ENCODE results near the gene NFIA.

Gene NFIA

DNA sequence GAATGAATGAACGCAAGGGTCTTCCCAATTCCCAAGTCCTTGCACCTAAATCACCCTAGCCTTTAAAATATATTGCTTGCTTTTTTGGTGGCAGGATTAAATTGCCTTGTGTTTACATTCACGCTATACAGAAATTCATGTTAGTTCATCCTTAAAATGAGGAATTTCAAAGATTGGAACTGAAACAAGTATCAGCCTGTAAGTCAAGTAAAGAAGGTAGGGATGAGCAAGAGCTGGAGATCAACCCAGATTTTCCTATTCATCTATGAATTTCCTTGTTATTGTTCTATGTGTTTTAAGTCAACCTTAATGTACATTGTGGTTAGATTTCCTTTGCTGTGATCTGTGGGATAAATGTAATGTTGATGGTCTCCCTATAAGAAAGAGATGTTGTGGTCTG lies 248.2 kb downstream of the NFIA start:
- H3K27ac ChIP-seq = no peak overlapping the region
- TF ChIP-seq, protein P1, sequence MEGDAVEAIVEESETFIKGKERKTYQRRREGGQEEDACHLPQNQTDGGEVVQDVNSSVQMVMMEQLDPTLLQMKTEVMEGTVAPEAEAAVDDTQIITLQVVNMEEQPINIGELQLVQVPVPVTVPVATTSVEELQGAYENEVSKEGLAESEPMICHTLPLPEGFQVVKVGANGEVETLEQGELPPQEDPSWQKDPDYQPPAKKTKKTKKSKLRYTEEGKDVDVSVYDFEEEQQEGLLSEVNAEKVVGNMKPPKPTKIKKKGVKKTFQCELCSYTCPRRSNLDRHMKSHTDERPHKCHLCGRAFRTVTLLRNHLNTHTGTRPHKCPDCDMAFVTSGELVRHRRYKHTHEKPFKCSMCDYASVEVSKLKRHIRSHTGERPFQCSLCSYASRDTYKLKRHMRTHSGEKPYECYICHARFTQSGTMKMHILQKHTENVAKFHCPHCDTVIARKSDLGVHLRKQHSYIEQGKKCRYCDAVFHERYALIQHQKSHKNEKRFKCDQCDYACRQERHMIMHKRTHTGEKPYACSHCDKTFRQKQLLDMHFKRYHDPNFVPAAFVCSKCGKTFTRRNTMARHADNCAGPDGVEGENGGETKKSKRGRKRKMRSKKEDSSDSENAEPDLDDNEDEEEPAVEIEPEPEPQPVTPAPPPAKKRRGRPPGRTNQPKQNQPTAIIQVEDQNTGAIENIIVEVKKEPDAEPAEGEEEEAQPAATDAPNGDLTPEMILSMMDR (IDR thresholded peaks at IDR 0.05) = no peak
- H2AFZ ChIP-seq = no peak overlapping the region
- peaks cover 3% of the 10 kb centered on the region for H3K79me2 ChIP-seq
- H3K4me2 ChIP-seq (ENCODE audit: low read length) = no peak overlapping the region
- H3K4me1 ChIP-seq = no peaks in the 10 kb centered on the region
- no peaks in the 10 kb centered on the region for H3K9me3 ChIP-seq (ENCODE audit: control insufficient read depth, low read length)
- H3K36me3 ChIP-seq (ENCODE audit: control insufficient read depth, insufficient read depth, low read length) = no peaks in the 10 kb centered on the region
- H3K4me3 ChIP-seq (ENCODE audit: low read depth, low read length) = no peak overlapping the region
- H3K27me3 ChIP-seq (ENCODE audit: control insufficient read depth, insufficient read depth, low read length) = no peaks in the 10 kb centered on the region
- no peak overlapping the region for H3K9ac ChIP-seq

DNA sequence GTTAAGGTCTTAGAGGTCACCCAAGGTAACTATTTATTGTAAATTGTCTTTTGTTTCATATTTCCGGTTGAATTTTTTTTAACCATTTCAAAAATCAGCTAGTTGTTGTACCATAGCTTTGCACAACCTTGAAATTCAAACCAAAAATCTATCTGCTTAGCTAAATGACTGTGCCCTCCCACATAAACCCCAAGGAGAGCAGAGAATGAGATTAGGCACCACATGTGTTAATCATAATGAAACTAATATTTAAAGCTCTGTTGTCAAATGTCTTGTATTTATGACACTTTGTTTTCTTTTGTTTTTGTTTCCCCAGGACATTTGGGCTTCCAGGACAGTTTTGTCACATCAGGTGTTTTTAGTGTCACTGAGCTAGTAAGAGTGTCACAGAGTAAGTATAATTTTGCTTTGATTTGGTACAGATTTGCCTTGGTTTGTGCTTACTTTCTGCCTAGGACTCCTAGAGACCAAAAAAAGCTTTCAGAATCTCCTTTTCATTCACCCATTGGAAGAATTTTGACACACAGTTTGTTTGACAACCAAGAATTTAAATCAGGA lies 249.9 kb downstream of the NFIA start:
- no peaks in the 10 kb centered on the region for H3K27me3 ChIP-seq (ENCODE audit: control insufficient read depth, insufficient read depth, low read length)
- H3K27ac ChIP-seq = no peak overlapping the region
- H3K4me3 ChIP-seq (ENCODE audit: low read depth, low read length) = no peak overlapping the region
- no peak overlapping the region for H2AFZ ChIP-seq
- no peak overlapping the region for H3K4me2 ChIP-seq (ENCODE audit: low read length)
- H3K36me3 ChIP-seq (ENCODE audit: control insufficient read depth, insufficient read depth, low read length) = no peaks in the 10 kb centered on the region
- TF ChIP-seq, protein P1 (IDR thresholded peaks at IDR 0.05) = no peak
- H3K4me1 ChIP-seq = no peaks in the 10 kb centered on the region
- no peak overlapping the region for H3K9ac ChIP-seq
- H3K9me3 ChIP-seq (ENCODE audit: control insufficient read depth, low read length) = no peaks in the 10 kb centered on the region
- no peaks in the 10 kb centered on the region for H3K79me2 ChIP-seq

DNA sequence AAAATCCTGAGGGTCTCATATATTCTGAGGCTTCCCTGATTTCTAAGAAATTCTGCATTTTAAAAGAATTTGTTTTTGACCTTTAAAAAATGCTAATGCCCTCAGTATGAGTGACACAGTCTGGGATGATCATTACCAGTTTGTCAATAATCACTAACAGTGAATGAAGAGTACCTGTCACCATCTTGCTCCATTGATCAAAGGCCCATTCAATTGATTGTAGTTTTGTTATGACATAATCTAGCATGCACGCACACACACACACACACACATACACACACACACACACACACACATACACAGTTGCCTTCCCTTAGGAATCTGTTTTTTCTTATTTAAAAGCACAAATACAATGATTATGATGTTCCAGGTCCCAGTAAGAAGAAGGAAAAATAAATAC lies 250.4 kb downstream of the NFIA start:
- no peak overlapping the region for H3K4me2 ChIP-seq (ENCODE audit: low read length)
- no peak overlapping the region for H3K9ac ChIP-seq
- H3K4me1 ChIP-seq = no peaks in the 10 kb centered on the region
- no peak overlapping the region for H3K4me3 ChIP-seq (ENCODE audit: low read depth, low read length)
- TF ChIP-seq, protein P1 (IDR thresholded peaks at IDR 0.05) = no peak
- H3K79me2 ChIP-seq = no peaks in the 10 kb centered on the region
- no peaks in the 10 kb centered on the region for H3K36me3 ChIP-seq (ENCODE audit: control insufficient read depth, insufficient read depth, low read length)
- no peaks in the 10 kb centered on the region for H3K9me3 ChIP-seq (ENCODE audit: control insufficient read depth, low read length)
- H2AFZ ChIP-seq = no peak overlapping the region
- H3K27me3 ChIP-seq (ENCODE audit: control insufficient read depth, insufficient read depth, low read length) = no peaks in the 10 kb centered on the region
- no peak overlapping the region for H3K27ac ChIP-seq

- Histone ChIP-seq H3K79me2 (no peaks in the 10 kb centered on the region), H3K36me3 (ENCODE audit: control insufficient read depth, insufficient read depth, low read length) (no peaks in the 10 kb centered on the region), H3K27ac (no peak overlapping the region)
Measured at GRCh38 chr1:61334718-61335589, 252.6 kb downstream of the NFIA start.

More at GRCh38 chr1:61334718-61335589, 252.6 kb downstream of the NFIA start:
- no peak overlapping the region for H3K9ac ChIP-seq
- no peaks in the 10 kb centered on the region for H3K4me1 ChIP-seq
- no peak overlapping the region for H3K4me2 ChIP-seq (ENCODE audit: low read length)
- TF ChIP-seq, protein P1 (IDR thresholded peaks at IDR 0.05) = no peak
- H3K9me3 ChIP-seq (ENCODE audit: control insufficient read depth, low read length) = no peaks in the 10 kb centered on the region
- H2AFZ ChIP-seq = no peak overlapping the region
- H3K4me3 ChIP-seq (ENCODE audit: low read depth, low read length) = no peak overlapping the region
- H3K27me3 ChIP-seq (ENCODE audit: control insufficient read depth, insufficient read depth, low read length) = no peaks in the 10 kb centered on the region

Measured in parathyroid adenoma (tissue), 2 donors.